Immature natural killer cell (primary cell): ENCODE data around the gene DOC2B. TPM values are rescaled to one million over a fixed set of nuclear protein-coding genes. Genes with fewer than 3 reads are reported as not detected.
"Not testable (repeated sequence)": the region's sequence is repeated elsewhere in the genome, so short reads cannot be mapped to it uniquely, and the experiment has no call there.

Source experiments
- DNase-seq, 3 donors: peaks; one replicate each; pipeline ENCODE4 v3.0.0; 2022; ENCODE audit warnings: mixed read lengths in 1 of 3
- H3K27ac Mint-ChIP-seq, 6 donors: one replicate each; pipeline ENCODE4 v1.8.0; 2020; ENCODE audit warnings: mixed read lengths in 6 of 6, mild to moderate bottlenecking in 5 of 6, inconsistent platforms in 4 of 6, moderate library complexity in 3 of 6
- H3K27me3 Mint-ChIP-seq, 3 donors: one replicate each; pipeline ENCODE4 v1.8.0; 2020 to 2021; ENCODE audit warnings: low read depth in 3 of 3, mild to moderate bottlenecking in 3 of 3, mixed read lengths in 3 of 3, moderate library complexity in 3 of 3, inconsistent platforms in 1 of 3
- H3K36me3 Mint-ChIP-seq, 3 donors: one replicate each; pipeline ENCODE4 v1.8.0; 2020; ENCODE audit warnings: mixed read lengths in 3 of 3, inconsistent platforms in 2 of 3, mild to moderate bottlenecking in 2 of 3
- H3K4me1 Mint-ChIP-seq, 2 donors: one replicate each; pipeline ENCODE4 v1.8.0; 2020; ENCODE audit warnings: inconsistent platforms in 2 of 2, mild to moderate bottlenecking in 2 of 2, mixed read lengths in 2 of 2, moderate library complexity in 1 of 2
- H3K4me3 Mint-ChIP-seq, 5 donors: one replicate each; pipeline ENCODE4 v1.8.0; 2020; ENCODE audit warnings: mild to moderate bottlenecking in 5 of 5, mixed read lengths in 5 of 5, inconsistent platforms in 3 of 5, moderate library complexity in 3 of 5
- H3K9me3 Mint-ChIP-seq, 6 donors: one replicate each; pipeline ENCODE4 v1.8.0; 2020; ENCODE audit warnings: mild to moderate bottlenecking in 6 of 6, mixed read lengths in 6 of 6, inconsistent platforms in 4 of 6, moderate library complexity in 3 of 6
- polyA plus RNA-seq, 3 donors: library from polyadenylated mRNA; unstranded; fragments of 300-500 nt; fragmentation: Illumina TruSeq; gene quantifications; one replicate each; pipeline ENCODE4 v1.2.3, GENCODE V29; 2021

Gene DOC2B
- polyA plus RNA-seq, 3 donors from 2014 or later = not detected

DNA sequence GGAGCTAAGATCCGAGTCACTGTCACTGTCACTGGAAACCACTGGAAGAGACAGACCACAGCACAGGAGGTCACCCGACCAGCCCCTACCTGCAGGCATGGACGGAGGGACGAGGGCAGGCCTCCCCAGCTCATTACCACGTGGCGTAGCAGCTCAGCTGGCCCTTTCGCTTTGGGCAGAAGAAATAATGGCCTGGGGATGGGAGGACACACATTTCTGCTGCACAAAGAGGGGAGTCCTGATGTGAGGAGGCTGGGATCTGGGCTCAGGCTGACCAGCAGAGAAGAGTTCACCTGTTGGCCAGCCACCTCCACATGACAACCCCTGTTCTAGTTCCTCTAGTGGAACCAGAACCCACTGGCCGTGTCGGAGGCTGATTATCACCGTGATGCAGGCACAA lies 38.2 kb upstream of the DOC2B start:
- Mint-ChIP-seq H3K4me1 (peaks cover 0 to 11% of the 10 kb centered on the region in 2 donors), H3K27me3 (peaks cover 0 to 2% (median 1%) of the 10 kb centered on the region in 3 donors), H3K36me3 (no peaks in the 10 kb centered on the region), H3K9me3 (no peaks in the 10 kb centered on the region), H3K27ac (no peak overlapping the region), H3K4me3 (no peak overlapping the region)
- DNase-seq = no peak

DNA sequence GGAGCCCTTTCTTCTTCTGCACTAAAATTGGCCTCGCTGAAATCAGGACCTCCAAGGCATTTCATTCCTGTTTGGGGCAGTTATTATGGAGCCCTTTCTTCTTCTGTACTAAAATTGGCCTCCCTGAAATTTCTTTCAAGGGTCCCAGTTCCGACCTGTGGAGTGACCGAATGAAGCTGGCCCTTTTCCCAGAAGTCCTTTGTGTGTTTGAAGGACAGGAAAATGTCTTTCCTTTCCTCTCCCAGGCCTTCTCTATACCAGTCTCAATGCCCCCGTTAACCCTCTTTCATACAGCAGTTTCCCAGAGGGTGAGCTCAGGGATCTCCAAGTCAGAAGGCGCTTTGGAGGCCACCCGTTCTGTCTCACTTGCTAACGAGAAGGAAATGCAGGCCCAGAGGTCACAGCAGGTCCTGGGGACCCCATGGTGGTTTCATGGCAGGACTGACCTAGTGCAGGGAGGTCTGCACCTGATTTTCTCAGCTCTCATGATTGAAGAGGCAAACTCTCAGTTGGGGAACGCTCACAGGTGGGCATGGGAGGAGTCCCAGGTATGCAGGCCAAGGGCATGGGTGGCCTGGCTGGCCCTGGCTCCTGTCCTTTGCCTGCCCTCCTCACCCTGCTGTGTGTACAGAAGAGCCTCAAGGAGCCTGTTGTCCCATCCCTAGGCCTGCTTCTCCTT lies 37.1 kb upstream of the DOC2B start:
- no peak overlapping the region for H3K4me3 Mint-ChIP-seq

DNA sequence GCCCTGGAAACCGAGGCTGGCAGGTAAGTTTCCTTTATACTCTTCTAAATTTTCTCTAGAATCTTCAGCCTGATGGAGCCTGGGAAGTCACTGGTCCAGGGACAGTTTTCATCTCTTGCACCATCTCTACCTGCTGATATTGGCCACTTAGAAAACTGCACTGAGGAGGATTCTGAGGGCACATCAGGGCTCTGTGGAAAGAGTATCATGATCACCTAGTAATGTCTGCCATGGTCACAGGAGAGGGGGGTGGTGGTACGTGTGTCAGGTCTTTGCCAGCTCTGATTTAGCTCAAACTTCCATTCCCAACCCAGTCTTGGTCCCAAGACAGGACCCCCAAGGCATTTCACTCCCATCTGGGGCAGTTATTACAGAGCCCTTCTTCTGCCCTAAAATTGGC lies 35.2 kb upstream of the DOC2B start:
- DNase-seq = no peak
- Mint-ChIP-seq H3K9me3 (no peaks in the 10 kb centered on the region), H3K36me3 (peaks cover 0 to 5% (median 0%) of the 10 kb centered on the region in 3 donors), H3K27ac (peak overlapping the region in 2 of 6 donors; percentile 51 to 65), H3K4me1 (peaks cover 0 to 11% of the 10 kb centered on the region in 2 donors), H3K4me3 (peak overlapping the region in 2 of 5 donors; percentile 68 to 77), H3K27me3 (peaks cover 0 to 2% (median 0%) of the 10 kb centered on the region in 3 donors)

More for the DNA sequence above, 37.1 kb upstream of the DOC2B start:
- Mint-ChIP-seq H3K4me1 (peaks cover 0 to 11% of the 10 kb centered on the region in 2 donors), H3K27me3 (peaks cover 0 to 2% (median 0%) of the 10 kb centered on the region in 3 donors), H3K27ac (no peak overlapping the region), H3K9me3 (no peaks in the 10 kb centered on the region), H3K36me3 (no peaks in the 10 kb centered on the region)
- no peak for DNase-seq

- H3K27ac Mint-ChIP-seq = peak overlapping the region in 3 of 6 donors; percentile 66 to 86 (median 74)
- not testable (repeated sequence) for H3K9me3 Mint-ChIP-seq, H3K27me3 Mint-ChIP-seq, H3K36me3 Mint-ChIP-seq
- H3K4me3 Mint-ChIP-seq = peak overlapping the region in 2 of 5 donors; percentile 81 to 84
- peak in 2 of 3 donors; percentile 29 to 30 for DNase-seq
- peaks cover 0 to 11% of the 10 kb centered on the region in 2 donors for H3K4me1 Mint-ChIP-seq
Measured at GRCh38 chr17:215563-216478, 34.4 kb upstream of the DOC2B start.

- Mint-ChIP-seq H3K4me1 (peaks cover 0 to 11% of the 10 kb centered on the region in 2 donors), H3K36me3 (peaks cover 5 to 9% (median 8%) of the 10 kb centered on the region in 3 donors), H3K27me3 (peaks cover 0 to 2% (median 0%) of the 10 kb centered on the region in 3 donors), H3K27ac (peak overlapping the region in 2 of 6 donors; percentile 66 to 86), H3K4me3 (peak overlapping the region in 2 of 5 donors; percentile 81 to 84), H3K9me3 (no peaks in the 10 kb centered on the region)
- DNase-seq = no peak
Measured at GRCh38 chr17:214881-215331, 33.5 kb upstream of the DOC2B start.

DNA sequence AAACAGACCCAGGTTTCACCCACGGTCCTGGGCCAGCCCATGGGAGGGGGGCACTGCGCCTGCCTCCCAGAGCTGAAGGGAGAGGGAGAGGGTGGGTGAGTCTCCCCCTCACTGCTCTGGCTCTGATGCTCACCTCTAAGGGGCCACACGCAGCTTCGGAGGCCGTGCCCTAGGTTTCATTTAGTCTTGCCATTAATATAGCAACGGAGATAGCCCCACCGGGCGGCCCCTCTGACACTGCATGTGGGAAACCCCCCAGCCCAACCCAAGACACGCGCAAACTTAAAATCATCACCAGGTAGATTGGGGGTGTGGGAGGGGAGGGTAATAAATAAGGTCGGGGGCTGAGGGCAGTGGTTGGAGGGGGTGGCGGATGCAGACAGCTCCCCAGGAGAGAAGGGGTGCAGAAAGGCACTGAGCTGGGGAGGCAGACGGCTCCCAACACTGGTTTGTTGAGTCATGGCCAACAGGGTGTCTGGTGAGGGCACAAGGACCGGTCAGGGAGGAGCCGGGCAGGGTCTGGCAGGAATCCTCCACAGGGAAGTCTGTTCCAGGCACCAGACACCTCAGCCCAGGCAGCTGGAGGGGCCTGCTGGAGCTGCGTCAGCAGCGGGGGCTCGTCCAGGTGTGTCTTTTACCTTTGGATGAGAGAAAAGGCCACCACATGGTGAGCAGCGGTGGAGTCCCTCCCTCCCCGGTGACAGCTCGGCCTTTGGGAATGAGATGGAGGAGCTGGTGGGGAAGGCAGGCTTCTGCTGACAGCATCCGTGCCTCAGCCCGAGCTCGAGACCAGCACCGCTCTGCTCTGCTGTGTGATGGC lies 32.0 kb upstream of the DOC2B start:
- DNase-seq = no peak
- Mint-ChIP-seq H3K27me3 (peaks cover 0 to 3% (median 0%) of the 10 kb centered on the region in 3 donors), H3K4me1 (peaks cover 0 to 11% of the 10 kb centered on the region in 2 donors), H3K4me3 (no peak overlapping the region), H3K9me3 (no peaks in the 10 kb centered on the region), H3K36me3 (peaks cover 7 to 17% (median 9%) of the 10 kb centered on the region in 3 donors), H3K27ac (no peak overlapping the region)

- DNase-seq = no peak
- Mint-ChIP-seq H3K27me3 (peaks cover 0 to 2% (median 1%) of the 10 kb centered on the region in 3 donors), H3K9me3 (peaks cover 0 to 2% (median 0%) of the 10 kb centered on the region in 6 donors), H3K36me3 (peaks cover 7 to 17% (median 9%) of the 10 kb centered on the region in 3 donors), H3K27ac (no peak overlapping the region), H3K4me3 (no peak overlapping the region), H3K4me1 (peaks cover 0 to 4% of the 10 kb centered on the region in 2 donors)
Measured at GRCh38 chr17:210402-210801, 29.0 kb upstream of the DOC2B start.

- H3K4me1 Mint-ChIP-seq = no peaks in the 10 kb centered on the region
- H3K4me3 Mint-ChIP-seq = no peak overlapping the region
- peaks cover 0 to 5% (median 1%) of the 10 kb centered on the region in 3 donors for H3K27me3 Mint-ChIP-seq
- H3K36me3 Mint-ChIP-seq = peaks cover 7 to 17% (median 9%) of the 10 kb centered on the region in 3 donors
- no peak for DNase-seq
- no peak overlapping the region for H3K27ac Mint-ChIP-seq
- H3K9me3 Mint-ChIP-seq = peaks cover 0 to 2% (median 0%) of the 10 kb centered on the region in 6 donors
Measured at GRCh38 chr17:208429-208828, 27.0 kb upstream of the DOC2B start.

GRCh38 chr17:207775-208174 lies 26.3 kb upstream of the DOC2B start:
- H3K9me3 Mint-ChIP-seq = peaks cover 0 to 2% (median 0%) of the 10 kb centered on the region in 6 donors
- no peak overlapping the region for H3K4me3 Mint-ChIP-seq
- H3K4me1 Mint-ChIP-seq = no peaks in the 10 kb centered on the region
- peaks cover 7 to 17% (median 9%) of the 10 kb centered on the region in 3 donors for H3K36me3 Mint-ChIP-seq
- H3K27me3 Mint-ChIP-seq = peaks cover 0 to 5% (median 1%) of the 10 kb centered on the region in 3 donors
- no peak overlapping the region for H3K27ac Mint-ChIP-seq
- no peak for DNase-seq

GRCh38 chr17:206941-207560 lies 25.6 kb upstream of the DOC2B start:
- Mint-ChIP-seq H3K4me1 (no peaks in the 10 kb centered on the region), H3K9me3 (peaks cover 0 to 2% (median 0%) of the 10 kb centered on the region in 6 donors), H3K36me3 (peaks cover 7 to 17% (median 7%) of the 10 kb centered on the region in 3 donors), H3K27me3 (peaks cover 0 to 7% (median 1%) of the 10 kb centered on the region in 3 donors), H3K4me3 (no peak overlapping the region), H3K27ac (no peak overlapping the region)
- no peak for DNase-seq

- not testable (repeated sequence) for H3K27ac Mint-ChIP-seq, H3K4me3 Mint-ChIP-seq, H3K27me3 Mint-ChIP-seq, H3K9me3 Mint-ChIP-seq, DNase-seq, H3K4me1 Mint-ChIP-seq
- peaks cover 4 to 17% (median 7%) of the 10 kb centered on the region in 3 donors for H3K36me3 Mint-ChIP-seq
Measured at GRCh38 chr17:206484-206883, 25.0 kb upstream of the DOC2B start.

- no peak for DNase-seq
- H3K27ac Mint-ChIP-seq = no peak overlapping the region
- peaks cover 0 to 2% (median 0%) of the 10 kb centered on the region in 6 donors for H3K9me3 Mint-ChIP-seq
- H3K27me3 Mint-ChIP-seq = peaks cover 0 to 7% (median 1%) of the 10 kb centered on the region in 3 donors
- H3K4me3 Mint-ChIP-seq = no peak overlapping the region
- peaks cover 4 to 15% (median 4%) of the 10 kb centered on the region in 3 donors for H3K36me3 Mint-ChIP-seq
- H3K4me1 Mint-ChIP-seq = no peaks in the 10 kb centered on the region
Measured at GRCh38 chr17:205817-206216, 24.4 kb upstream of the DOC2B start.
